Small intestine (tissue), 7 donors: ENCODE measurements around the gene ZNF280A. TPM values are rescaled to one million over a fixed set of nuclear protein-coding genes. Genes with fewer than 3 reads are reported as not detected.

Experiments
- DNase-seq, 2 donors: peaks; one replicate each; pipeline versions ENCODE4 v3.0.0 to v3.0.0-alpha.2; 2013
- FAIRE-seq: peaks from 2 replicates; lab custom pipeline; 2012; peaks lifted over from hg19 to GRCh38; lab: Jason Lieb, UNC
- H3K27ac ChIP-seq, 3 donors: one replicate each; pipeline ENCODE4 v1.5.1; 2013; ENCODE audit warnings: low read length in 2 of 3, mild to moderate bottlenecking in 2 of 3, control low read depth in 1 of 3, inconsistent platforms in 1 of 3, low read depth in 1 of 3, moderate library complexity in 1 of 3
- H3K27me3 ChIP-seq, 3 donors: one replicate each; pipeline ENCODE4 v1.6.1; 2013; ENCODE audit warnings: low read length in 3 of 3, inconsistent platforms in 1 of 3; ENCODE audit not compliant: control insufficient read depth in 3 of 3, insufficient read depth in 3 of 3
- H3K36me3 ChIP-seq, 3 donors: one replicate each; pipeline ENCODE4 v1.6.1; 2013; ENCODE audit warnings: low read length in 3 of 3, inconsistent platforms in 1 of 3, low read depth in 1 of 3, mild to moderate bottlenecking in 1 of 3, moderate library complexity in 1 of 3; ENCODE audit not compliant: control insufficient read depth in 3 of 3, insufficient read depth in 2 of 3
- H3K4me1 ChIP-seq, 3 donors: one replicate each; pipeline ENCODE4 v1.6.1; 2013; ENCODE audit warnings: low read length in 2 of 3, inconsistent platforms in 1 of 3, low read depth in 1 of 3, mild to moderate bottlenecking in 1 of 3, moderate library complexity in 1 of 3; ENCODE audit not compliant: control insufficient read depth in 3 of 3, insufficient read depth in 2 of 3
- H3K4me3 ChIP-seq, 3 donors: one replicate each; pipeline ENCODE4 v1.5.1; 2013; ENCODE audit warnings: low read length in 3 of 3, control low read depth in 1 of 3, inconsistent platforms in 1 of 3, low read depth in 1 of 3, mild to moderate bottlenecking in 1 of 3, moderate library complexity in 1 of 3
- H3K9me3 ChIP-seq, 2 donors: one replicate each; pipeline ENCODE4 v1.6.1; 2013; ENCODE audit warnings: low read depth in 1 of 2, low read length in 1 of 2; ENCODE audit not compliant: control insufficient read depth in 2 of 2, insufficient read depth in 1 of 2
- whole genome bisulfite sequencing, 3 donors: extraction: QIAGEN DNeasy Blood & Tissue Kit; methylation state at CpG; one replicate each; pipeline ENCODE4 v1.1.7; 2013; 5-methylcytosine and 5-hydroxymethylcytosine counted together
- polyA plus RNA-seq, 4 donors: library from polyadenylated mRNA; stranded (reverse) in 3 of 4; unstranded in 1 of 4; fragments of 200-250 nt in 3 of 4; fragments of 120-200 nt in 1 of 4; gene quantifications; one replicate each; pipeline versions ENCODE4 v1.2.1 to v1.2.3, GENCODE V29; 2013
- donor health status: healthy with polysubstance abuse.
- donor health status: control.
- donor health status: control.
- donor health status: Bipolar disorder and iron deficiency.
- donor health status: healthy.

ZNF280A gene
- polyA plus RNA-seq, 4 donors, result not detected

GRCh38 chr22:22465094-22465602 is 54.9 kb downstream of the ZNF280A start:
- Histone ChIP-seq H3K4me3 (no peak overlapping the region), H3K27me3 (peaks cover 0 to 2% (median 0%) of the 10 kb centered on the region in 3 donors), H3K9me3 (peaks cover 0 to 14% of the 10 kb centered on the region in 2 donors), H3K36me3 (no peaks in the 10 kb centered on the region), H3K4me1 (no peaks in the 10 kb centered on the region), H3K27ac (no peak overlapping the region)
- no peak for DNase-seq
- WGBS, 3 donors, result 63 to 80% (median 68%) methylated on average over 7 of the region's 7 CpGs
- no peak for FAIRE-seq

GRCh38 chr22:22464541-22465054 is 55.5 kb downstream of the ZNF280A start:
- no peak overlapping the region for H3K4me3 ChIP-seq
- H3K36me3 ChIP-seq, result no peaks in the 10 kb centered on the region
- peaks cover 0 to 14% of the 10 kb centered on the region in 2 donors for H3K9me3 ChIP-seq
- WGBS, 3 donors, result 81 to 86% (median 84%) methylated on average over 11 of the region's 11 CpGs
- no peaks in the 10 kb centered on the region for H3K4me1 ChIP-seq
- no peak overlapping the region for H3K27ac ChIP-seq
- H3K27me3 ChIP-seq, result peaks cover 0 to 2% (median 0%) of the 10 kb centered on the region in 3 donors
- DNase-seq (no peak), FAIRE-seq (no peak)

GRCh38 chr22:22463855-22464540 is 56.1 kb downstream of the ZNF280A start:
- peaks cover 0 to 2% (median 0%) of the 10 kb centered on the region in 3 donors for H3K27me3 ChIP-seq
- peaks cover 0 to 14% of the 10 kb centered on the region in 2 donors for H3K9me3 ChIP-seq
- H3K36me3 ChIP-seq, result no peaks in the 10 kb centered on the region
- no peak for FAIRE-seq
- peak; percentile 57 to 74 for DNase-seq
- H3K27ac ChIP-seq, result no peak overlapping the region
- WGBS, 3 donors, result 27 to 34% (median 28%) methylated on average over 18 of the region's 18 CpGs
- H3K4me1 ChIP-seq, result no peaks in the 10 kb centered on the region
- no peak overlapping the region for H3K4me3 ChIP-seq

Other genes with a start within 250 kb of the ZNF280A start
- 1 to 10 TPM in 1 of 4 donors, under 1 TPM in 1, not detected in 2; 0.31 to 2.1 TPM for gene ZNF280B, start 11.5 kb downstream of the ZNF280A start, polyA plus RNA-seq
- not detected for gene PRAME, start 39.0 kb upstream of the ZNF280A start, polyA plus RNA-seq
- under 1 TPM in 1 of 4 donors, not detected in 3; 0.04 TPM for gene GGTLC2, start 124.3 kb upstream of the ZNF280A start, polyA plus RNA-seq